ENCODE measurements around the gene PDZD8.

PDZD8 gene

DNA sequence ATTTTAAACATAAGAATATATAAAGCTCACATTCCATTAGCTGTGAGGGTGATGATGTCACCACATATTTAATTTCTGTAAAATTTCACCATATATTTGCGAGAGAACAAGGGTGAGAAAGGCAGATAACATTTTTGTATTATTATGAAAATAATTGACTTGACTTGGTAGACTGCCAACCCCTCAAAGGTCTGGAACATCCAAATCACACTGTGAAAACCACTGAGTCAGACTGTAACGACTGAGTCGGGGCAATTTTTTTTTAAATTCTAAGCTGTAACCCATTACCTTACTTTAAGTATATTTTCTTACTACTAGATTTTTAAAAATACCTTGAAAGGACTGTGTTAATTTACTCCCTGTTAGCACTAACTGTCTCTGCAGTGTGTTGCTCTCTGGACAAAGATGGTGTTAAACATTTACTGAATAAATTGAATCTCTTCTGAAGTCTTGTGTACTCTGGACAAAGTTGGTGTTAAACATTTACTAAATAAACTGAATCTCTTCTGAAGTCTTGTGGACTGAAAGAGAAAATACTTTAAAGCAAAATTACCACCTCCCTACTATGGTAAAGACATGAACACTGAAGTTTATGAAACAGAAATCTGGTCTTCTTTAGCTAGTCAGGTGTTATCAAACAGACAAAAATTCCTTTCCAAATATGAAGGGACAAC, 14.1 kb downstream of the PDZD8 start:
- TF ChIP-seq, protein P1, sequence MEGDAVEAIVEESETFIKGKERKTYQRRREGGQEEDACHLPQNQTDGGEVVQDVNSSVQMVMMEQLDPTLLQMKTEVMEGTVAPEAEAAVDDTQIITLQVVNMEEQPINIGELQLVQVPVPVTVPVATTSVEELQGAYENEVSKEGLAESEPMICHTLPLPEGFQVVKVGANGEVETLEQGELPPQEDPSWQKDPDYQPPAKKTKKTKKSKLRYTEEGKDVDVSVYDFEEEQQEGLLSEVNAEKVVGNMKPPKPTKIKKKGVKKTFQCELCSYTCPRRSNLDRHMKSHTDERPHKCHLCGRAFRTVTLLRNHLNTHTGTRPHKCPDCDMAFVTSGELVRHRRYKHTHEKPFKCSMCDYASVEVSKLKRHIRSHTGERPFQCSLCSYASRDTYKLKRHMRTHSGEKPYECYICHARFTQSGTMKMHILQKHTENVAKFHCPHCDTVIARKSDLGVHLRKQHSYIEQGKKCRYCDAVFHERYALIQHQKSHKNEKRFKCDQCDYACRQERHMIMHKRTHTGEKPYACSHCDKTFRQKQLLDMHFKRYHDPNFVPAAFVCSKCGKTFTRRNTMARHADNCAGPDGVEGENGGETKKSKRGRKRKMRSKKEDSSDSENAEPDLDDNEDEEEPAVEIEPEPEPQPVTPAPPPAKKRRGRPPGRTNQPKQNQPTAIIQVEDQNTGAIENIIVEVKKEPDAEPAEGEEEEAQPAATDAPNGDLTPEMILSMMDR (IDR thresholded peaks at IDR 0.05; ENCODE audit: low read depth, low read length), result no peak

DNA sequence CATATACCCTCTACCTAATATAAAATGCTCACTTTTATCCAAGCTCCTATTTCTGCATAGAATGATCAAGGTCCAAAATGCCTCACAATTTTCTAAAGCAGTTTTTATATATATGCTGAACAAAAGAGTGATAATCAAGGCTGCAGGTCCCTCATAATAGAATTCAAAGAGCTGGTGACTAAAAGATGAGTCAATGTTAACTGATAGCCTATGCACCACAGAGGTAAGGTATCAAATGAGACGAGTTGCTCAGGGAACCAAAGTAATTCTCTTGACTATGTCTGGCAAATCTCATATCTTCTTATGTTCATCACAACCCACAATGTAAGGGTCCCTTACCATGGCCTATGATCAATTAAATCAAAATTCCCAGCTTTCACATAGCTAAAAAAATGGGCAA, 15.2 kb downstream of the PDZD8 start:
- H3K4me3 ChIP-seq (ENCODE audit: low read depth, low read length), result no peak overlapping the region
- TF ChIP-seq, protein P1 (IDR thresholded peaks at IDR 0.05; ENCODE audit: low read depth, low read length), result no peak

More for the DNA sequence above, 14.1 kb downstream of the PDZD8 start:
- no peak overlapping the region for H3K4me3 ChIP-seq (ENCODE audit: low read depth, low read length)

DNA sequence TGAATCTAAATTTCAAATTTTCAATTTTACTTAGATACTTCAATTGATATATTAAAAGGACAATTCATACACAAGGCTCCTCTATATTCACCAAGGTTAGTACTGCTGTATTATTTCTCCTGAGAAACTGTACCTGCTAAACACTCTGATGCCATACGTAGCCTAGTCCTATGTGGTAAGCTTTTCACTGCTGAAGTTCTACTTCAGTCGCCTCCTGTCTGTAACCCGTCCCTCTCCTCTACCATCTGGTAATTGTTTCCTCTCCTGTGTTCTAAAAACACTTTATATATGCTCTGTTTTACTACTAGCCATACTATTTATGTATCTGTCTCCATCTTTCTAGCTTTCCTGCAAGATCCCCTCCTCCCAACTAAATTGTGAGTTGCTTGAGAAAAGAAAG, 20.2 kb downstream of the PDZD8 start:
- TF ChIP-seq, protein P1 (IDR thresholded peaks at IDR 0.05; ENCODE audit: low read depth, low read length), result no peak

DNA sequence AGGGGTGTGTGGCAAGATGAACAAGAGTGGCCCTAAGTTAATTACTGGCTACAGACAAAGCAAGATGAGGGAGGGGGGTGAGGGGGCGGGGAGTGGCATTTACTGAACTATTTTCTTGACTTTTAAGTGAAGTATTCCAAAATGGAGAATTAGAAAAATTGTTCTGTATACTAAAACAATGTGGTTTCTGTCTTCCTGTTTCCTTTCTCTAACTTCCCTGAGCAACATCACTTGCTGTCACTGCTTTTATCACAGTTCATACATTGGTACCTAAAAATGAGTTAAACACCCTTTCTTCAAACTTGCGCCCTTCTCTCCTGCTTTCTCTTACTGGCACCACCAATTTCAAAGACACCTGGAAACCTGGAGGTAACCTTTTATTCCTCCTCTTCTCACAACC, 21.6 kb downstream of the PDZD8 start:
- no peak overlapping the region for H3K4me3 ChIP-seq (ENCODE audit: low read depth, low read length)
- TF ChIP-seq, protein P1 (IDR thresholded peaks at IDR 0.05; ENCODE audit: low read depth, low read length), result no peak

More for the DNA sequence above, 20.2 kb downstream of the PDZD8 start:
- no peak overlapping the region for H3K4me3 ChIP-seq (ENCODE audit: low read depth, low read length)

DNA sequence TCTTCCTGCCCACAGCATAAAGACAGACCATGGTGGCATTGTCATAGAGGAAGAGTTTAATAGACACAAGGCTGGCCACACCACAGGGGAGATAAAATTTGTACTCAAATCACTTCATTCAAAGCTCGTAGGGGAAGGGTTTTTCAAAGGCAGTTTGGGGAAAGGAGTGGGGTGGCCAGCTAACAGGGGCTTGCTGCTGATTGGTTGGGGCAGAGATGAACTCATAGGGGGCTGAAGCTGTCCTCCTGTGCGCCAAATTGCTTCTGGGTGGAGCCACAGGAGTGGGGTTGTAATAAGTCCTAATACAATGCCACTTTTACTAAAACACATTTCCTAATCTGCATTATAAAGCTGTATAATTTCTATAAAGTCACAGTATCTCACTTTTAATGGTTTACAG, 22.5 kb downstream of the PDZD8 start:
- no peak overlapping the region for H3K4me3 ChIP-seq (ENCODE audit: low read depth, low read length)
- TF ChIP-seq, protein P1 (IDR thresholded peaks at IDR 0.05; ENCODE audit: low read depth, low read length), result no peak

DNA sequence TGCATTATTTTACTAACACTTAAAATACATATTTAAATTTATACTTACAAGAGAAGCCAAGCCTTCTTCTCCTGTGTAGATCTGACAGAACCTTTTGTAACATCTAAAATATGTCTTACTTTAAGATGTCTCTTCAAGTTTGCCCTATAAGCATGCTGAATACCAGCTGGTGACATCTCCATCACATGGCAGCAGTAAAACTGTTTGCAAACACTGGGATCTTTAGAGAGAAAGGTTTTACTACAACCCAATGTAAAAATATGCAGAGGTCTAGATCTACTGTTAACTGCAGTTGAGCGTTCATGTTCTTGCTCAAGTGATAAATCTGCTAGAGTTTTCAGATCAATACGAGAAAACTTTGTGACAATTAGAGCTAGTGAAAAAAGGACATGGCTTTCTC, 23.2 kb downstream of the PDZD8 start:
- H3K4me3 ChIP-seq (ENCODE audit: low read depth, low read length), result no peak overlapping the region
- TF ChIP-seq, protein P1 (IDR thresholded peaks at IDR 0.05; ENCODE audit: low read depth, low read length), result no peak

DNA sequence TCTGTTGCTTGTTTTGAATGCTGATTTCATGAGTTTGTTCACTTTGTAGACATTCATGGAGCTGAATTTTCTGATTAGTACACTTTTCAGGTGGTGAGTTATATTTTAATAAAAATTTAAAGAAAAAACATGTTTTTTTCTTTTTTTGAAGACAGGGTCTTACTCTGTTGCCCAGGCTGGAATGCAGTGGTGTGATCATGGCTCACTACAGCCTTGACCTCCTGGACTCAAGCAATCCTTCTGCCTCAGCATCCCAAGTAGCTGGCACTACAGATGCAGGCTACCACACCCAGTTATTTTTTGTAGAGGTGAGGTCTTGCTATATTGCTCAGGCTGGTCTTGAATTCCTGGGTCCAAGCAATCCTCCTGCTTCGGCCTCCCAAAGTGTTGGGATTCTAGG, 23.7 kb downstream of the PDZD8 start:
- TF ChIP-seq, protein P1 (IDR thresholded peaks at IDR 0.05; ENCODE audit: low read depth, low read length), result no peak
- H3K4me3 ChIP-seq (ENCODE audit: low read depth, low read length), result no peak overlapping the region
